Mammary epithelial cell (primary cell): Measurements from ENCODE around the gene MAP3K9.

Experiments
- CTCF ChIP-seq, 2 donors: IDR thresholded peaks in 1 of 2; conservative IDR thresholded peaks in 1 of 2; 2 replicates each; pipeline ENCODE4 v1.5.1; 2011 to 2012; ENCODE audit warnings: inconsistent platforms in 2 of 2, low read length in 2 of 2, mild to moderate bottlenecking in 2 of 2, control low read depth in 1 of 2, low read depth in 1 of 2; ENCODE audit not compliant: insufficient read depth in 1 of 2; ENCODE audit errors: extremely low read depth in 1 of 2
- EZH2 ChIP-seq: IDR thresholded peaks from 2 replicates; pipeline ENCODE4 v1.6.1; 2012; ENCODE audit warnings: low read length, inconsistent platforms, borderline replicate concordance

- TF ChIP-seq EZH2: no peak
- no peak for TF ChIP-seq CTCF (conservative IDR thresholded peaks at IDR 0.05 in 1 of 2, IDR thresholded peaks at IDR 0.05 in 1 of 2; ENCODE audit: extremely low read depth in 1 of 2, insufficient read depth in 1 of 2, low read depth in 1 of 2, low read length in 2 of 2)
Measured at GRCh38 chr14:70856851-70857495, 47.7 kb upstream of the MAP3K9 start.
